Duodenal mucosa (tissue), 2 donors: ENCODE measurements around the gene WDR70.

Source experiments
- H3K27ac ChIP-seq: one replicate; pipeline ENCODE4 v1.7.0; 2013; ENCODE audit warnings: low read depth, low read length
- H3K27me3 ChIP-seq, 2 donors: one replicate each; pipeline ENCODE4 v1.7.0; 2013; ENCODE audit warnings: low read length in 2 of 2, control low read depth in 1 of 2; ENCODE audit not compliant: insufficient read depth in 2 of 2, control insufficient read depth in 1 of 2
- H3K36me3 ChIP-seq, 2 donors: one replicate each; pipeline ENCODE4 v1.7.0; 2013; ENCODE audit warnings: low read length in 2 of 2, control low read depth in 1 of 2; ENCODE audit not compliant: insufficient read depth in 2 of 2, control insufficient read depth in 1 of 2
- H3K4me1 ChIP-seq, 2 donors: one replicate each; pipeline ENCODE4 v1.7.0; 2013; ENCODE audit warnings: low read length in 2 of 2, control low read depth in 1 of 2; ENCODE audit not compliant: insufficient read depth in 2 of 2, control insufficient read depth in 1 of 2
- H3K4me3 ChIP-seq, 2 donors: one replicate each; pipeline ENCODE4 v1.7.0; 2013; ENCODE audit warnings: low read length in 2 of 2, low read depth in 1 of 2
- H3K9ac ChIP-seq, 2 donors: one replicate each; pipeline ENCODE4 v1.7.0; 2013; ENCODE audit warnings: low read length in 2 of 2, low read depth in 1 of 2
- H3K9me3 ChIP-seq, 2 donors: one replicate each; pipeline ENCODE4 v1.7.0; 2013; ENCODE audit warnings: low read length in 2 of 2, control low read depth in 1 of 2; ENCODE audit not compliant: control insufficient read depth in 1 of 2

Gene WDR70

GRCh38 chr5:37756248-37756647 is 377.1 kb downstream of the WDR70 start:
- H3K9ac ChIP-seq = no peak overlapping the region
- H3K9me3 ChIP-seq = peaks cover 0 to 3% of the 10 kb centered on the region in 2 donors
- no peak overlapping the region for H3K27ac ChIP-seq
- peaks cover 0 to 10% of the 10 kb centered on the region in 2 donors for H3K36me3 ChIP-seq
- H3K27me3 ChIP-seq = no peaks in the 10 kb centered on the region
- no peaks in the 10 kb centered on the region for H3K4me1 ChIP-seq
- no peak overlapping the region for H3K4me3 ChIP-seq

- Histone ChIP-seq H3K4me3 (no peak overlapping the region), H3K36me3 (peaks cover 0 to 6% of the 10 kb centered on the region in 2 donors)
Measured at GRCh38 chr5:37757980-37758582, 379.0 kb downstream of the WDR70 start.

GRCh38 chr5:37767251-37767650 is 388.1 kb downstream of the WDR70 start:
- Histone ChIP-seq H3K36me3 (no peaks in the 10 kb centered on the region), H3K9me3 (no peaks in the 10 kb centered on the region), H3K27me3 (no peaks in the 10 kb centered on the region), H3K27ac (no peak overlapping the region), H3K4me1 (no peaks in the 10 kb centered on the region), H3K9ac (no peak overlapping the region), H3K4me3 (no peak overlapping the region)

More at GRCh38 chr5:37757980-37758582, 379.0 kb downstream of the WDR70 start:
- no peaks in the 10 kb centered on the region for H3K27me3 ChIP-seq
- H3K9ac ChIP-seq = no peak overlapping the region
- H3K9me3 ChIP-seq = peaks cover 0 to 3% of the 10 kb centered on the region in 2 donors
- no peaks in the 10 kb centered on the region for H3K4me1 ChIP-seq
- H3K27ac ChIP-seq = no peak overlapping the region

DNA sequence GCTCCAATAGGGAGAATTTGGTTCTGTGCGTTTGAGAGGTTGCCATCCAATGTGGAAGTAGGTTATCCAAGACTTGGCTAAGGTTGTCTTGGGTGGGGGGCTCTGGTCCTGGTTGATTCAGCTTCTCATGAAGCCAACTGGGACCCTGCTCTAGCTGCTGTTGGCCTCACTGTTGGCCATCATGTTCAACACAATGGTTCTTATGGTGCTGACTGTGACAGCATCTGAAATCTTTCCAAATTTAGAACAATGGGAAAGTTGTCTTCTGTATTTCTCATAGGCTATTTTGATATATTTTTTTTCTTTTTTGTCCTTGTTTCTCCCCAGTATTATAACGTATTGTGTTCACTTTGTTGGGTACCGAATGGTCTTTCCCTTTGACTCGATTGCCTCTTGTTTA is 388.8 kb downstream of the WDR70 start:
- Histone ChIP-seq H3K36me3 (no peaks in the 10 kb centered on the region), H3K9me3 (no peaks in the 10 kb centered on the region), H3K27ac (no peak overlapping the region), H3K9ac (no peak overlapping the region), H3K27me3 (no peaks in the 10 kb centered on the region), H3K4me1 (no peaks in the 10 kb centered on the region), H3K4me3 (no peak overlapping the region)

- no peak overlapping the region for H3K9ac ChIP-seq
- H3K9me3 ChIP-seq = no peaks in the 10 kb centered on the region
- H3K4me1 ChIP-seq = no peaks in the 10 kb centered on the region
- H3K27me3 ChIP-seq = no peaks in the 10 kb centered on the region
- H3K4me3 ChIP-seq = no peak overlapping the region
- H3K36me3 ChIP-seq = no peaks in the 10 kb centered on the region
- H3K27ac ChIP-seq = no peak overlapping the region
Measured at GRCh38 chr5:37768371-37768770, 389.3 kb downstream of the WDR70 start.

DNA sequence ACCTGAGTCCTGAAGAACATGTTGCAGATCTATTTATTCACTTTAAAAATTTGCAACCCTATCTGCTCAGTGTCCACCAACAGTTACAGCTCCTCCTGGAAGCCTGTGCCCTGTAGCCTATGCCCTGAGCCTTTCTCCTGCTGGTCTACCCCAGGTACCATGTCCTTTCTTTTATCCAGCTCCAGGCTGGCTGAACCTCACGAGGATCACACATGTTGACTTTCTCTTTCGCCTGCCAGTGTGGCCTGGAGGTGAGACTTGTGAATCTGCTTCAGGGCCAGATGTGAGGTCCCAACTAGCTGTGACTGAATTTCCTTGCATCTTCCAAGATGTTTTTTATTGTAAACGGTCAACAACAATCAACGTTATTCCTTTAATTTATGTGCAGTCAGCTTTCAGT is 390.0 kb downstream of the WDR70 start:
- H3K4me1 ChIP-seq = no peaks in the 10 kb centered on the region
- H3K4me3 ChIP-seq = no peak overlapping the region
- no peaks in the 10 kb centered on the region for H3K27me3 ChIP-seq
- no peak overlapping the region for H3K9ac ChIP-seq
- no peaks in the 10 kb centered on the region for H3K36me3 ChIP-seq
- H3K27ac ChIP-seq = no peak overlapping the region
- no peaks in the 10 kb centered on the region for H3K9me3 ChIP-seq

- H3K27ac ChIP-seq = no peak overlapping the region
- no peak overlapping the region for H3K9ac ChIP-seq
Measured at GRCh38 chr5:37769840-37770239, 390.7 kb downstream of the WDR70 start.

GRCh38 chr5:37770786-37771185 is 391.7 kb downstream of the WDR70 start:
- Histone ChIP-seq H3K4me3 (no peak overlapping the region), H3K9ac (no peak overlapping the region), H3K36me3 (no peaks in the 10 kb centered on the region), H3K9me3 (peaks cover 6 to 8% of the 10 kb centered on the region in 2 donors), H3K4me1 (no peaks in the 10 kb centered on the region), H3K27ac (no peak overlapping the region), H3K27me3 (no peaks in the 10 kb centered on the region)

More at GRCh38 chr5:37769840-37770239, 390.7 kb downstream of the WDR70 start:
- Histone ChIP-seq H3K9me3 (peaks cover 2 to 5% of the 10 kb centered on the region in 2 donors), H3K27me3 (no peaks in the 10 kb centered on the region), H3K36me3 (no peaks in the 10 kb centered on the region), H3K4me1 (no peaks in the 10 kb centered on the region), H3K4me3 (no peak overlapping the region)

GRCh38 chr5:37771203-37771611 is 392.1 kb downstream of the WDR70 start:
- Histone ChIP-seq H3K9me3 (peaks cover 6 to 8% of the 10 kb centered on the region in 2 donors), H3K4me1 (no peaks in the 10 kb centered on the region), H3K4me3 (no peak overlapping the region), H3K36me3 (no peaks in the 10 kb centered on the region), H3K9ac (no peak overlapping the region), H3K27me3 (no peaks in the 10 kb centered on the region), H3K27ac (no peak overlapping the region)

DNA sequence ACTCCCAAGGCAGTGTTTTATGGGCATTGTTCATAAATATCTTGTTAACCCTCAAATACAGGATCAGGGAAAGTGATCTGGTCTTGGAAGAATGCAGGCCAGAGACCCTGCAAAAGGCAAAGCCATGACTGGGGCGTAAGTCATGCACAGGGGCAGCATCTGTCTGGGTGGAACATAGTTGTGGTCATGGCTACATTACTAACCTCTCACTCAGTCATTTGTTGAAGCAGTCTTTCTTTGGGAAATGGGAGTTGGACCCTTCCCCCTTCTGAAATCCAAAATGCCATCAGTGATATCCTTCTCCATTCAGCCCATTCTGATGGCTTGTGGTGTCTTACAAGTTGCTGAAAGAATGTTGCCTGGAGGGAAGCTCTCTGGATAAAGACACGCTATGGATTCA is 392.6 kb downstream of the WDR70 start:
- no peaks in the 10 kb centered on the region for H3K27me3 ChIP-seq
- H3K4me1 ChIP-seq = no peaks in the 10 kb centered on the region
- peaks cover 6 to 8% of the 10 kb centered on the region in 2 donors for H3K9me3 ChIP-seq
- H3K36me3 ChIP-seq = no peaks in the 10 kb centered on the region
- H3K4me3 ChIP-seq = no peak overlapping the region
- H3K27ac ChIP-seq = no peak overlapping the region
- H3K9ac ChIP-seq = no peak overlapping the region
